22Rv1 (cell line): ENCODE data around the gene PNCK.

Source experiments
- H3K27ac ChIP-seq: fragments of 450-650 bp; 2 replicates; pipeline ENCODE4 v1.5.1; 2017
- CTCF ChIP-seq: fragments of 450-650 bp; IDR thresholded peaks from 2 replicates; pipeline ENCODE4 v1.5.1; 2017; ENCODE audit warnings: mild to moderate bottlenecking
- ZFX ChIP-seq: fragments of 450-650 bp; IDR thresholded peaks from 2 replicates; pipeline ENCODE4 v1.6.1; 2017; ENCODE audit warnings: antibody characterized with exemption, borderline replicate concordance

Gene PNCK

GRCh38 chrX:153637121-153638040 is 36.2 kb downstream of the PNCK start:
- no peak for TF ChIP-seq ZFX
- no peak for TF ChIP-seq CTCF
- H3K27ac ChIP-seq, result no peak overlapping the region

GRCh38 chrX:153636716-153637115 is 36.9 kb downstream of the PNCK start:
- H3K27ac ChIP-seq, result no peak overlapping the region
- TF ChIP-seq CTCF, result no peak
- TF ChIP-seq ZFX, result no peak

GRCh38 chrX:153635788-153636668 is 37.6 kb downstream of the PNCK start:
- no peak overlapping the region for H3K27ac ChIP-seq
- peak; percentile 49 for TF ChIP-seq CTCF
- no peak for TF ChIP-seq ZFX

- no peak overlapping the region for H3K27ac ChIP-seq
- TF ChIP-seq CTCF (no peak), ZFX (no peak)
These were observed 38.2 kb downstream of the PNCK start for GRCh38 chrX:153635388-153635787.

GRCh38 chrX:153634832-153635231 is 38.8 kb downstream of the PNCK start:
- H3K27ac ChIP-seq, result no peak overlapping the region
- TF ChIP-seq CTCF, result no peak
- no peak for TF ChIP-seq ZFX

GRCh38 chrX:153634236-153634635 is 39.4 kb downstream of the PNCK start:
- TF ChIP-seq CTCF (no peak), ZFX (no peak)
- H3K27ac ChIP-seq, result no peak overlapping the region
